GM19397 (cell line): Measurements from ENCODE around the gene LYPD6.

Experiments used
- ATAC-seq: cut with Tn5 transposase; IDR thresholded peaks from one replicate; pipeline ENCODE4 v1.9.1; 2021; ENCODE audit warnings: mild to moderate bottlenecking, moderate library complexity; ENCODE audit not compliant: unreplicated experiment

The LYPD6 gene

DNA sequence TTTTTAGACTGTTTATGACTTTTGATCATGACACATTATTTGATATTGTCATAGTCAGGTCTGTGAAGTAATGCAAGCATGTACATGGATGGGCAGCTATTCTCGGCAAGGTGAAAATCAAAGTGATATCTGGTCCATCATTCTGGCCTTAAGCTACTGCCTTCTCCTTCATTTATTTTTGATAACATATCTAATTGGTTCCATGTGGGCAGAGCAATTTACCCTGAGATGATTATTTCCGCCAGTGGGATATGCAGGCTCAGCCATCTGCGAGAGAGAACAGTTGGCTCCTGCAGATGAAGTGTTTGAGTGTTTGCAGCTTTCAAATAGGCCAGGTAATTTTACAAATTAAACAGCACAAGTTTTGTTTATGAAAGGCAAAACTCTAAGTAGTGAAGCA is 116.4 kb downstream of the LYPD6 start:
- ATAC-seq, result no peak

DNA sequence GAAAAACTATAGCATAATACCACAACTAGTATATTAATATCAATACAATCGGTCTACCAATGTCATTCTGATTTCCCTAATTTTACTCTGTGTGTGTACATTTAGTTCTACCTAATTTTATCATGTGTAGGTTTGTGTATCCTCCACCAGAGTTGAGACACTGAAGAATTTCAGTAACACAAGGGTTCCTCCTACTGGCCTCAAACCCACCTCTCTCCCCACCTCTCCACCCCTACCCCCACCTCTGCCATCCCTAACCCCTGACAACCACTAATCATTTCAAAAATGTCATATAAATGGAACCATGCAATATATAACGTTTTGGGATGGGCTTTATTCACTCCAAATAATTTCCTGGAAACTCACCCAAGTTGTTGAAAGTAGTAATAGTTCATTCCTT is 117.9 kb downstream of the LYPD6 start:
- ATAC-seq, result no peak

- no peak for ATAC-seq
Measured at GRCh38 chr2:149449017-149449416, 118.6 kb downstream of the LYPD6 start.

GRCh38 chr2:149451417-149452165 is 121.2 kb downstream of the LYPD6 start:
- no peak for ATAC-seq

DNA sequence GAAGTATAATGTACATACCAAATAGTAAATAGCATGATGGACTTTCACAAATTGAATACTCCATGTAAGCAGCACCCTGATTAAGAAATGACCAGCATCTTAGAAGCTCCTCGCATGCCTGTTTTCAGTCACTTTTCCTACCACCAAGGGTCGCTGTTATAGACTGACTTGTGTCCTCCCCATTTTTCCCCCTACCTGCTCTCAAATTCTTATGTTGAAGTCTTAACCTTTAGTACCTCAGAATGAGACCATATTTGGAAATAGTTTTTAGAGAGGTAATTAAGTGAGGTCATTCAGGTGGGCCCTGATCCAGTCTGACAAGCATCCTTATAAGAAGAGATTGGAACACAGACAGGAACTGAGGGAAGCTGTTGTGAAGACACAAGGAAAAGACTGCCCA is 125.9 kb downstream of the LYPD6 start:
- no peak for ATAC-seq

- no peak for ATAC-seq
Measured at GRCh38 chr2:149458502-149458901, 128.1 kb downstream of the LYPD6 start.

DNA sequence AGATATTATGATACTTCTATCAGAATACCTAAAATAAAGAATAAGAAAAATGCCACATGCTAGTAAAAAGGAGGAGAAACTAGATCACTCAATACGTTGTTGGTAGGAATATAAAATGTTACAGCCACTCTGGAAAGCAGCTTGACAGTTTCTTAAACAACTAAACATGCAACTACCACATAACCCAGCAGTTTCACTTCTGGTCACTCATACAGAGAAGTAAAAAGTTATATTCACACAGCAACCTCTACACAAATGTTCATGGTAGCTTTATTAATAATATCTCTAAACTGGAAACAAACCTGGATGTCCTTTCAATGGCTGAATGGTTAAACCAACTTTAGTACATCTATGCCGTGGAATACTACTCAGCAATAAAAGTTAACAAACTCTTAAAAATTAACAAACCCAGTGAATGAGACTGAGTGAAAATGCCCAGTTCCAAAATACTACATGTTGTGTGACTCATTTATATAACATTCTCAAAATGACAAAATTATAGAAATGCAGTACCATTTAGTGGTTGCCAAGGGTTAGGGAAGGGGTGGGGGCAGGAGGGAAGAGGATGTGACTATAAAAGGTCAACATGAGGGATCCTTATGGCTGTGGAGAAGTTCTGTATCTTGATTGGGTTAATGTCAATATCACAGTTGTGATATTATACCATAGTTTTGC is 133.1 kb downstream of the LYPD6 start:
- ATAC-seq, result peak; percentile 75

- no peak for ATAC-seq
Measured at GRCh38 chr2:149464396-149464795, 134.0 kb downstream of the LYPD6 start.

GRCh38 chr2:149465873-149466272 is 135.5 kb downstream of the LYPD6 start:
- no peak for ATAC-seq

- no peak for ATAC-seq
Measured at GRCh38 chr2:149466635-149467034, 136.2 kb downstream of the LYPD6 start.

DNA sequence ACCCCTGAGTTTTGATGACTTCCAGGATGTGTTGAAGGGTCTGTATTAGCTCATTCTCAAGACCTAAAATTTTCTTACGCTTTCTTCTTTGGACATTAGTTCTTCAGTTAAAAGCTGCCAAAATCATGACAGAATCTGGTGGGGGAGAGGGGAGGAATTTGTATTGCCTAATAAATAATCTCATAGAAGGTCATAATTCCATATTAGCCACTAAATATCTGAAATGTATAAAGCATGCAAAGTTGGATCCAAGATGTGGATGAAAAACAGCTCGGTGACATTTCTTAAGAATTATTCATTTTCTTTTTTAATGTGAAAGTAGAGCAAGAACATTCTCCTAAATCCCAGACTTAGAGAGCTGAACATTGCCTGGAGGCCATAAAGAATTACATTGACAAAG is 137.0 kb downstream of the LYPD6 start:
- no peak for ATAC-seq

DNA sequence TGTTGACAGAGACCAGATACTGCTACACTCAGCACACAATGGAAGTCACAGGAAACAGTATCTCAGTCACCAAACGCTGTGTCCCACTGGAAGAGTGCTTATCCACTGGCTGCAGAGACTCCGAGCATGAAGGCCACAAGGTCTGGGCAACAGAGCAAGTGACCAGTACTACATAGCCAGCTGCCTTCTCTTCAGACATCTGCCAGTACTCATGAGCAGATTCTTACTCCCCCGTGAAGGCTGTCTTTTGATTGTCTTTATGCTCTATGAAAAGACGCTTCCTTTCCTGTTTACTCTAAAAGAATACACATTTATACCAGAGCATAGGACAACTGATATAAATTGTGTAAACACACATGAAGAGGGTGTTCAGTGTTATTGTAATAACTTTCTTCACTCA is 138.2 kb downstream of the LYPD6 start:
- no peak for ATAC-seq

DNA sequence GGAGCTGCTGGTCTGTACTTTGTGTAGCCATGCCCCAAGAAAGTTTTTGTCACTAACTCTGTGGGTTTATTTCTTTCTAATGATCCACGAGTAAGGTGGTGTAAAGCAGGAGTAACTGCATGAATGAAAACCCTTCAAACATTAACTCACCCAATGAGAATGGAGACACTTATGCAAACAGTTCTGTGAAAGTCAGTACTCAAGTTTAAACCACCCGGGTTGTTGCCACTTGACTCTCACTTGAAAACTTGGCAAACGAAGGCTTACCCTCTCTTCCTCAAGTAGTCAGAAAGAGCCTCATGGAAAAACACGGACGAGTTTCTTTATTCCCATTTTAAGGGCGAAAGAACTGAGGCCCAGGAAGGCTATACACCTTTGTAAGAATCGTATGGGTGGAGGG is 139.7 kb downstream of the LYPD6 start:
- no peak for ATAC-seq

DNA sequence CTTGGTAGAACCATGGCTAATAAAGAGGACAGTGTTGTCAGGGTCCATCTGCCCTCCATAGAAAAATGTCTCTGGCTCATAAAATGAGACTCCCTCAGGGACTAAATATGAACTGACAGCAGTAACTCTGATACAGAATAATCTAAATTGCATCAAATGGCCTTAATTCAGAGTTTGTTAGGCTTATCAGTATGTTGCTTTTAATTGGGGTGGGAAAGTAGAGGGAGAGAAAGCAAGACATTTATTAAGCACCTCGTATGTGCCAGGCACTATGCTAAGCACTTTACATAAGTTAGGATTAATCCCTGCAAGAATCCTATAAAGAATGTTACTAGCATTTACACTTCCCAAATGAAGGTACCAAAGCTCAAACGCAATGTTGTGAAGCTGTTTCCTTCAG is 142.0 kb downstream of the LYPD6 start:
- ATAC-seq, result no peak

GRCh38 chr2:149473068-149473467 is 142.7 kb downstream of the LYPD6 start:
- no peak for ATAC-seq

DNA sequence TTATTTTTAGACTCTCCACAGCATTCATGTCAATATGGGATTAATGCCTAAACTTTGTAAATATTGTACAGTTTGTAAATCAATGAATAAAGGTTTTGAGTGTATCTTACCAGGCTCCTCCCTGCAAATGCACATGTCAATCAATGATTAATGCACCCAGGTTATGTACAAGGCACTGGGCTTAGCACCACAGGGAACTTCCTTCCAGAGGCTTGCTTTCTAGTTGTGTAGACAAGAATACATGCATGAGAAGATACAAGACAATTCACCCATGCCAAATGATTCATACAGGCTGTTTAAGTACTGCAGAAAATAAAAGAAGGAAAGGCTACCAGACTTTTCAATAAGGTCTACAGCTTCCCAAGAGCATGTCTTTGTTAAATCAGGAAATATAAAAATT is 143.1 kb downstream of the LYPD6 start:
- no peak for ATAC-seq

GRCh38 chr2:149483004-149483605 is 152.7 kb downstream of the LYPD6 start:
- no peak for ATAC-seq

DNA sequence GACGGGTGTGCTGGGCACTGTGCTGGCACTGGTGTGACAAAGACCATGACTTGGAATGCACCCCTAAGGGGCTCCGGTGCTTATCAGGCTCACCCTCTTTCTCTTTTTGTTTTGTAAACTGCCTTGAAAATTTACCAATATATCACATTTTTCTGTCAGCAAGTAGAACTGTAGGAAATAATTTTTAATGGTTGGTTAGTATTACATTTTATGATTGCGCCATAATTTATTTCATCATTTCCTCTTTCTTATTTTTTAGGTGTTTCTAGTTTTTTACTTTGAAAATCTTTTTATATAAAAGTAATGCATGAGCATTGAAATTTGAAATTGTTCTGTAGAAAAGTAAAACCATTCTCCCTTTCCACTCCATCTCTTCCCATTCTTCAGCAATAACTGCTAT is 156.3 kb downstream of the LYPD6 start:
- no peak for ATAC-seq

- no peak for ATAC-seq
Measured at GRCh38 chr2:149487189-149487588, 156.8 kb downstream of the LYPD6 start.

- ATAC-seq, result no peak
Measured at GRCh38 chr2:149488706-149489440, 158.5 kb downstream of the LYPD6 start.

GRCh38 chr2:149489452-149489851 is 159.1 kb downstream of the LYPD6 start:
- ATAC-seq, result no peak

GRCh38 chr2:149490296-149490695 is 159.9 kb downstream of the LYPD6 start:
- no peak for ATAC-seq
